Measurements from ENCODE around the gene CREB5.

GRCh38 chr7:28362812-28363211 lies 49.5 kb upstream of the CREB5 start:
- TF ChIP-seq, protein P1, sequence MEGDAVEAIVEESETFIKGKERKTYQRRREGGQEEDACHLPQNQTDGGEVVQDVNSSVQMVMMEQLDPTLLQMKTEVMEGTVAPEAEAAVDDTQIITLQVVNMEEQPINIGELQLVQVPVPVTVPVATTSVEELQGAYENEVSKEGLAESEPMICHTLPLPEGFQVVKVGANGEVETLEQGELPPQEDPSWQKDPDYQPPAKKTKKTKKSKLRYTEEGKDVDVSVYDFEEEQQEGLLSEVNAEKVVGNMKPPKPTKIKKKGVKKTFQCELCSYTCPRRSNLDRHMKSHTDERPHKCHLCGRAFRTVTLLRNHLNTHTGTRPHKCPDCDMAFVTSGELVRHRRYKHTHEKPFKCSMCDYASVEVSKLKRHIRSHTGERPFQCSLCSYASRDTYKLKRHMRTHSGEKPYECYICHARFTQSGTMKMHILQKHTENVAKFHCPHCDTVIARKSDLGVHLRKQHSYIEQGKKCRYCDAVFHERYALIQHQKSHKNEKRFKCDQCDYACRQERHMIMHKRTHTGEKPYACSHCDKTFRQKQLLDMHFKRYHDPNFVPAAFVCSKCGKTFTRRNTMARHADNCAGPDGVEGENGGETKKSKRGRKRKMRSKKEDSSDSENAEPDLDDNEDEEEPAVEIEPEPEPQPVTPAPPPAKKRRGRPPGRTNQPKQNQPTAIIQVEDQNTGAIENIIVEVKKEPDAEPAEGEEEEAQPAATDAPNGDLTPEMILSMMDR (IDR thresholded peaks at IDR 0.05), result peak in 1 of 6 experiments; percentile 16
- TF ChIP-seq POLR2A (IDR thresholded peaks at IDR 0.05), result no peak
